SK-N-SH (cell line): ENCODE measurements around the gene AGAP1. TPM values are rescaled to one million over a fixed set of nuclear protein-coding genes. Genes with fewer than 3 reads are reported as not detected.

ENCODE experiments used
- CTCF ChIA-PET: fragments of 300-600, 350-600 bp; formaldehyde crosslinking; extraction: SDS; loops from one replicate; lab custom pipeline; 2021; lab: Yijun Ruan, JAX
- POLR2A ChIA-PET: fragments of 350-600 bp; sonication (Branson Sonifier 250); formaldehyde crosslinking; extraction: SDS; loops from one replicate; lab custom pipeline; 2020; ENCODE audit warnings: antibody characterized with exemption, inconsistent platforms; lab: Yijun Ruan, JAX
- DNase-seq: peaks from one replicate; pipeline ENCODE4 v3.0.0; 2012
- H2AFZ ChIP-seq: fragments of 200-600 bp; sonication (generic); 2 replicates; pipeline ENCODE4 v1.8.1; 2016; ENCODE audit warnings: antibody characterized with exemption, mild to moderate bottlenecking, low read depth
- H3F3A ChIP-seq: fragments of 200-600 bp; sonication (generic); replicated peaks from 2 replicates; pipeline ENCODE3; 2016; ENCODE audit warnings: antibody characterized with exemption, mild to moderate bottlenecking; ENCODE audit not compliant: insufficient read depth
- H3K27ac ChIP-seq, 2 experiments: fragments of 200-500 bp in 1 of 2; fragments of 200-600 bp in 1 of 2; sonication (Bioruptor generic) in 1 of 2; sonication (generic), shearing (Covaris generic) in 1 of 2; 2 replicates each; pipeline versions ENCODE4 v1.5.1 to v1.6.1; 2014 to 2016; ENCODE audit warnings: low read depth in 2 of 2, inconsistent platforms in 1 of 2, low read length in 1 of 2, mild to moderate bottlenecking in 1 of 2, mixed read lengths in 1 of 2
- H3K27me3 ChIP-seq: fragments of 200-600 bp; sonication (generic), shearing (Covaris generic); 2 replicates; pipeline ENCODE4 v1.6.1; 2016; ENCODE audit warnings: mixed run types; ENCODE audit not compliant: insufficient read depth
- H3K36me3 ChIP-seq, 2 experiments: fragments of 200-500 bp in 1 of 2; fragments of 200-600 bp in 1 of 2; sonication (Bioruptor generic) in 1 of 2; sonication (generic) in 1 of 2; replicated peaks in 1 of 2; 2 replicates each; pipeline versions ENCODE3 to v1.5.1; 2014 to 2016; ENCODE audit warnings: low read length in 1 of 2, mild to moderate bottlenecking in 1 of 2; ENCODE audit not compliant: insufficient read depth in 2 of 2, control insufficient read depth in 1 of 2
- H3K4me1 ChIP-seq, 2 experiments: fragments of 200-500 bp in 1 of 2; fragments of 200-600 bp in 1 of 2; sonication (Bioruptor generic) in 1 of 2; sonication (generic), shearing (Covaris generic) in 1 of 2; 2 replicates each; pipeline versions ENCODE4 v1.5.1 to v1.6.1; 2014 to 2016; ENCODE audit warnings: low read depth in 1 of 2, low read length in 1 of 2, mixed run types in 1 of 2; ENCODE audit not compliant: insufficient read depth in 2 of 2, control insufficient read depth in 1 of 2
- H3K4me2 ChIP-seq: fragments of 200-600 bp; sonication (generic), shearing (Covaris generic); 2 replicates; pipeline ENCODE4 v1.6.1; 2017; ENCODE audit warnings: mixed run types
- H3K4me3 ChIP-seq, 2 experiments: fragments of 200-500 bp in 1 of 2; fragments of 200-600 bp in 1 of 2; sonication (Bioruptor generic) in 1 of 2; sonication (generic), shearing (Covaris generic) in 1 of 2; 2 replicates each; pipeline versions ENCODE4 v1.5.1 to v1.8.1; 2014 to 2016; ENCODE audit warnings: low read depth in 2 of 2, inconsistent platforms in 1 of 2, low read length in 1 of 2, mild to moderate bottlenecking in 1 of 2, mixed read lengths in 1 of 2, moderate library complexity in 1 of 2
- H3K79me2 ChIP-seq: fragments of 200-600 bp; sonication (generic); 2 replicates; pipeline ENCODE4 v1.8.1; 2017; ENCODE audit warnings: mild to moderate bottlenecking; ENCODE audit not compliant: insufficient read depth
- H3K9ac ChIP-seq: fragments of 200-600 bp; sonication (generic); 2 replicates; pipeline ENCODE4 v1.6.1; 2017; ENCODE audit warnings: mixed run types
- H3K9me2 ChIP-seq: fragments of 200-600 bp; sonication (generic); 2 replicates; pipeline ENCODE4 v1.6.1; 2017; ENCODE audit warnings: mixed run types
- H3K9me3 ChIP-seq: fragments of 200-600 bp; sonication (generic); 2 replicates; pipeline ENCODE4 v1.6.1; 2017; ENCODE audit warnings: mixed run types, mild to moderate bottlenecking, moderate library complexity
- H4K20me1 ChIP-seq: fragments of 200-600 bp; sonication (generic); 2 replicates; pipeline ENCODE4 v1.6.1; 2017; ENCODE audit warnings: mild to moderate bottlenecking, mixed run types; ENCODE audit not compliant: insufficient read depth
- CHD2 ChIP-seq: fragments of 150-350 bp; IDR thresholded peaks from 2 replicates; pipeline ENCODE4 v1.6.1; 2018; ENCODE audit warnings: low read length; ENCODE audit not compliant: partially characterized antibody
- CTCF ChIP-seq: fragments of 200-600 bp; sonication (generic); IDR thresholded peaks from 2 replicates; pipeline ENCODE4 v1.6.1; 2017; ENCODE audit warnings: antibody characterized with exemption, mild to moderate bottlenecking, moderate library complexity
- EZH2phosphoT487 ChIP-seq: fragments of 200-600 bp; sonication (generic); IDR thresholded peaks from 2 replicates; pipeline ENCODE4 v1.6.1; 2017; ENCODE audit warnings: low read depth, mixed run types, mild to moderate bottlenecking, antibody characterized with exemption, moderate library complexity, borderline replicate concordance
- FOSL2 ChIP-seq: IDR thresholded peaks from 2 replicates; pipeline ENCODE4 v1.4.0; 2012; ENCODE audit warnings: low read depth, mild to moderate bottlenecking, moderate library complexity, borderline replicate concordance
- FOXM1 ChIP-seq: IDR thresholded peaks from 2 replicates; pipeline ENCODE4 v1.4.0; 2012; ENCODE audit warnings: low read depth, mild to moderate bottlenecking
- GATA2 ChIP-seq: sonication (generic); formaldehyde crosslinking; IDR thresholded peaks from 2 replicates; pipeline ENCODE4 v1.5.0; 2020; ENCODE audit warnings: mild to moderate bottlenecking, missing genetic modification reagents
- IRF3 ChIP-seq: fragments of 150-350 bp; IDR thresholded peaks from 2 replicates; pipeline ENCODE4 v1.6.1; 2016; ENCODE audit warnings: mild to moderate bottlenecking, low read depth, low read length
- JUND ChIP-seq: IDR thresholded peaks from 2 replicates; pipeline ENCODE4 v1.4.0; 2012
- MEF2A ChIP-seq: IDR thresholded peaks from 2 replicates; pipeline ENCODE4 v1.4.0; 2012; ENCODE audit warnings: low read depth, borderline replicate concordance
- MXI1 ChIP-seq: IDR thresholded peaks from 2 replicates; pipeline ENCODE4 v1.6.1; 2012; ENCODE audit warnings: mild to moderate bottlenecking, low read depth, low read length, improper control_type of control experiment
- PBX3 ChIP-seq: IDR thresholded peaks from 2 replicates; pipeline ENCODE4; 2012
- POLR2AphosphoS5 ChIP-seq: IDR thresholded peaks from 2 replicates; pipeline ENCODE4 v1.6.1; 2012; ENCODE audit warnings: low read depth, low read length
- RAD21 ChIP-seq: IDR thresholded peaks from 2 replicates; pipeline ENCODE4 v1.6.1; 2012; ENCODE audit warnings: mild to moderate bottlenecking, low read length
- RXRA ChIP-seq: IDR thresholded peaks from 2 replicates; pipeline ENCODE4 v1.4.0; 2012; ENCODE audit warnings: low read depth, mild to moderate bottlenecking, borderline replicate concordance
- TAF1 ChIP-seq: IDR thresholded peaks from 2 replicates; pipeline ENCODE4 v1.6.1; 2012; ENCODE audit warnings: low read depth, mild to moderate bottlenecking, low read length, moderate library complexity, borderline replicate concordance
- TCF12 ChIP-seq: IDR thresholded peaks from 2 replicates; pipeline ENCODE4 v1.4.0; 2012
- USF2 ChIP-seq: fragments of 150-350 bp; IDR thresholded peaks from 2 replicates; pipeline ENCODE4 v1.6.1; 2017; ENCODE audit warnings: antibody characterized with exemption, low read length, low read depth, borderline replicate concordance
- WGBS: methylation state at CpG from one replicate; pipeline ENCODE4 v1.1.6; 2017; ENCODE audit warnings: low lambda C conversion rate; 5-methylcytosine and 5-hydroxymethylcytosine counted together
- polyA plus RNA-seq, 3 experiments: library from polyadenylated mRNA; depleted of rRNA; stranded (reverse); fragments of >200 nt; gene quantifications; 2 replicates each; pipeline ENCODE4 v1.2.3, GENCODE V29; 2012

Gene AGAP1
- polyA plus RNA-seq, 1 of the 3 experiments (the other 2 are of a cell fraction), result 8.8 TPM

- Histone ChIP-seq H3K36me3 (no peaks in the 10 kb centered on the region), H3K27me3 (no peaks in the 10 kb centered on the region), H3K27ac (no peak overlapping the region), H2AFZ (no peak overlapping the region), H3K79me2 (peaks cover 70% of the 10 kb centered on the region), H3F3A (no peaks in the 10 kb centered on the region), H3K9me3 (no peaks in the 10 kb centered on the region), H3K9me2 (no peaks in the 10 kb centered on the region), H3K4me1 (peaks cover 0 to 3% of the 10 kb centered on the region in 2 experiments; a peak in 1 of 4 replicates), H4K20me1 (peaks cover 18% of the 10 kb centered on the region), H3K9ac (no peak overlapping the region), H3K4me2 (no peak overlapping the region), H3K4me3 (no peak overlapping the region)
- ChIA-PET CTCF (interaction anchor here (0.9 kb wide), 1 partner anchor 19 kb away, joined by 3 read pairs; no protein-coding TSS in a partner anchor), POLR2A (no interaction called here)
- TF ChIP-seq MEF2A (no peak), CHD2 (no peak), IRF3 (no peak), EZH2phosphoT487 (no peak), POLR2AphosphoS5 (no peak), CTCF (no peak), TAF1 (no peak), TCF12 (no peak), JUND (no peak), FOSL2 (no peak), FOXM1 (no peak), PBX3 (no peak), RAD21 (no peak), USF2 (no peak), GATA2 (CRISPR knock-in tag) (no peak), MXI1 (no peak), RXRA (no peak)
- no peak for DNase-seq
- WGBS, result 99% methylated on average over 6 of the region's 6 CpGs
Measured at GRCh38 chr2:235516257-235516656, 22.4 kb downstream of the AGAP1 start.
